HG03571 (cell line): ENCODE results near the gene COL20A1.
"Not testable (repeated sequence)": the region's sequence is repeated elsewhere in the genome, so short reads cannot be mapped to it uniquely, and the experiment has no call there.

Source experiments
- ATAC-seq: cut with Tn5 transposase; IDR thresholded peaks from one replicate; pipeline ENCODE4 v1.9.1; 2021; ENCODE audit not compliant: unreplicated experiment

The COL20A1 gene

DNA sequence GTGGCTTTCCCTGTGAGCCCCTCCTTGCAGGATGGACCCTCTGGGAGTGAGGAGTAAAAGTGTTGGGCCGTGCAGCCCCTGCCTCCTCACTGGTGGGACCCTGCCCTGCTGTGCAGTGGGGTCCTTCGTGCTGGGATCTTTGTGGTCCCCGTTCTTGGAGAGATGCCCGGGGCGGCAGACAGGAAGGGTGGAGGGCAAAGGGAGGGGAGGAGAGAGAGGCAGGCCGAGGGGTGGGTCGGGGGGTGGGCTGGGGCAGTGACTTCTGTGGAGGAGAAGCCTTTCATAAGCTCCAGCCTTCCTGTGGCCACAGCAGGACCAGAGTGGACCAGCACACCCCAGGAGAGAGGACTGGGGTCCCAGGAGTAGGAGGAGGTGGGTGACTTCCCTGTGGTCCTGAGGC lies at the start of gene COL20A1:
Gene COL20A1, plus strand, starts transcription at position 283 of the 400 bp plus-strand sequence. CDS start 1,922 bp downstream, outside the sequence.
- no peak for ATAC-seq

GRCh38 chr20:63243604-63244247 lies 49.3 kb upstream of the COL20A1 start:
- ATAC-seq = no peak

- ATAC-seq = no peak
These were observed 48.5 kb upstream of the COL20A1 start for GRCh38 chr20:63244468-63244867.

DNA sequence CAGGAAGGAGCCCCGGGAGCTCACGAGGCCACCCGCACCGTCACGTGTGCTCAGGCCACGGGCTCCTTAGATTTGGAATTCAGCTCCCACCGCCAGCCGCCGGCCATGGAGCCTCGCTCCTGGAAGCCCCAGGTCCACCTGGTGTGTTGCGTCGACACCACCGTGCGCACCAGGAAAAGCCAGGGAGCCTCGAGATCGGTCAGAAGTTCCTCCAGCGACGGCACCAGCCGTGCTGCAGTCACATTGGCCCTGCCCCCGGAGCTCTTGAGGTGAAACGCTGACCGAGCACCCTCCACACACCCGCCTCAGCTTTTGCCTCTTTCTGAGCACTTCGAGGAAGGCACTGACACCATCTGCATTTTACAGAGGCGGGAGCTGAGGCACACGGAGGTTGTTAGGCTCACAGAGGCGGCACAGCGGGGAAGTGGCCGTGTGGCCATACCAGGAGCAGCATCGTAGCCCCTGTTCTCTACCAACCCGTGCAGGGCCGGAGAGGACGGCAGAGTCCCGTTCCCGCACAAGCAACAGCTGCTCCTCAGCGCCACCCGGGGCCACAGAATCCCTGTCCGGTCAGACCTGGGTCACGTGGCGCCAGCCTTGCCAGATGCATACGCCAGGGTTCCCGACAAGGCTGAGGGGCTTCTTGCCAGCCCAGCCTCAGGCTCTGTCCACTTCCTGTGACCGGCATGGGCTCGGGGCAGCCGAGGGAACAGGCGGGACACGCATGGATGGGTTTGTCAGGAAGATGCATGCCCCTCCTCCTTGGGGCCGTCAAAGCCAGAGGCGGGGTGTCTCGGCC lies 46.3 kb upstream of the COL20A1 start:
- no peak for ATAC-seq

DNA sequence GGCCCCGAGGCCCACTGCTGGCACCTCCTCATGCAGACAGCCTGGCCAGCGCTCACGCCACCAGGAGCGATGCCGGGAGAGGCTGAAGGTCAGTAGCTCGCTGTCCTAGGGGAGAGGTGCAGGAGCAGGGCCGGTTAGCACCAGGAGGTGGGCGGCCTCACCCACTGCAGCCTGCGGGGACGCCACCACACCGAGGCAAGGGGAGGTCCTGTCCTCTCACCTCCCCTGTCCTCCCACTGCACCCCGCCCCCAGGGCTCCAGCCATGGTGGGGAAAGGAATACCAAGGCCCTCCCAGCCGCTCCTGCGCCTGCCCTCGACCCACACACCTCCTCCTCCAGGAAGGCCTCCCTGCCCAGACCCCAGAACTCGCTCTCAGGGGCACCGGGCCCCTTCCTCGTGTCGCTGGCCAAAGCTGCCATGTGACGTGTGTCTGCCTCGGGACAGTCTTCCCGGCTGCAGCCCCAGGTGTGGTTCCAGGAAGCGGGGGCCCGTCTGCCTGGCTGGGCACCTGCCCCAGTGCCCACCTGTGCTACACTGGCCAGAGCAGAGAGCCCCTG lies 45.2 kb upstream of the COL20A1 start:
- ATAC-seq = no peak

- ATAC-seq = no peak
These were observed 44.0 kb upstream of the COL20A1 start for GRCh38 chr20:63248835-63249591.

DNA sequence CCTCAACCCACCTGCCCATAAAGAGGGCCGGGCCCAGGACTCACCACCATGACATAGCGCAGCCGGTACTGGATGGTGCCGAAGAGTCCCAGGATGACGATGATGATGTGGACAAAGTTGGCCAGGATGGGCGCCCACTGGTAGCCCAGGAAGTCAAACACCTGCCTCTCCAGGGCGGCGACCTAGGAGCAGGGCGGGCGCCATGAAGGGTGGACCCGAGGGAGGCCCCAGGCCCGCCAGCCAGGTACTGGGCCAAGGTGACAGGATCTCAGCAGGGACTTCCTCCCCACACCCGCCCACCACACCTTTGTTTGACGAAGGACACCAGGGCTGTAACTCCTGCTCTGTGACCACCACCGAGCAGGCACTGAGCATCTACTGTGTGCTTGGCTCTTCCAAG lies 43.1 kb upstream of the COL20A1 start:
- no peak for ATAC-seq

DNA sequence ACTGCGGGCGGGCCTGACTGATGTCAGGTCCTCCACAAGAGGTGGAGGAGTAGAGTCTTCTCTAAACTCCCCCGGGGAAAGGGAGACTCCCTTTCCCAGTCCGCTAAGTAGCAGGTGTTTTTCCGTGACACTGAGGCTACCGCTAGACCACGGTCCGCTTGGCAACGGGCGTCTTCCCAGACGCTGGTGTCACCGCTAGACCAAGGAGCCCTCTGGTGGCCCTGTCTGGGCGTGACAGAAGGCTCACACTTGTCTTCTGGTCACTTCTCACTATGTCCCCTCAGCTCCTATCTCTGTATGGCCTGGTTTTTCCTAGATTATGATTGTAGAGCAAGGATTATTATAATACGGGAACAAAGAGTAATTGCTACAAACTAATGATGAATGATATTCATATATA lies 41.6 kb upstream of the COL20A1 start:
- ATAC-seq = not testable (repeated sequence)

GRCh38 chr20:63252284-63252711 lies 40.7 kb upstream of the COL20A1 start:
- no peak for ATAC-seq

- no peak for ATAC-seq
These were observed 39.9 kb upstream of the COL20A1 start for GRCh38 chr20:63253065-63253437.

DNA sequence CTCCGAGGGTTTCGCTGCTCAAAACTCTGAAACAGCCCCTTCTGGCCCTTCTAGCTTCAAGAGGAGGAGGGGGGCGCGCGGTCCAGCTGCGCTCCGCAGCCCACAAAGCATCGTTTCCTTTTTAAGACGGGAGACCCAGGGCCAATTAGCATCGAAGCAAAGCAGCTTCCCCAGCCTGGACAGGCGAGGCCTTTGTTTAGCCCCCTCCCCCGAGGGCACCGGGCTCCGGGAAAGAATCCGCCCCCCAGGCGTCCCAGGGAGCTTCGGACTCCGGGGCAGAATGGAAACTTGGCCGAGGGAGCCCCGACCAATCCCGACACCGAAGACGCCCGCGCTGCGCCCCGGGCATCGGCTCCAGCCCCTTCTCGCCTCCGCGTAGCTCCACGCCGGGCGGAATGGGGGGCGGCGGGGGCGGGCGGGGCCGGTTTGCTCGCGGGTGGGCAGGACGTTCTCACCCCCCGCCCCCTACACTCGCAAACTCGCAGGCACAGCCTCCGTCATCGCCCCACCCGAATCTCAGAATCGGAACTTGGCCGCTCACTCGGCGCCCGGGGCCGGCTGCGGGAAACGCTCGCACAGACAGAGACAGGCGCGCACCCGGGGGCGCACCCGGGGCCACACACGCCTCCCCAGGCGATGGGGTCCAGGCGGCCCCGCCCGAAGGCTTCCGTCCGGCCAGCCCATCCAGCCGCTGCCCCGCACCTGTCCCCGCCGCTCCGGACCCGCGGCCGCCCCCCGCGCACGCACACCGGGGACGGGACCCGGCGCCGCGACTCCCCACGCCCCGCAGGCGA lies 39.4 kb upstream of the COL20A1 start:
- no peak for ATAC-seq

- ATAC-seq = no peak
These were observed 38.8 kb upstream of the COL20A1 start, which contains the start of gene NKAIN4 for GRCh38 chr20:63254232-63254605. Gene NKAIN4, minus strand, starts transcription at chr20:63254463. Its CDS starts 13 bp downstream, at chr20:63254450.

DNA sequence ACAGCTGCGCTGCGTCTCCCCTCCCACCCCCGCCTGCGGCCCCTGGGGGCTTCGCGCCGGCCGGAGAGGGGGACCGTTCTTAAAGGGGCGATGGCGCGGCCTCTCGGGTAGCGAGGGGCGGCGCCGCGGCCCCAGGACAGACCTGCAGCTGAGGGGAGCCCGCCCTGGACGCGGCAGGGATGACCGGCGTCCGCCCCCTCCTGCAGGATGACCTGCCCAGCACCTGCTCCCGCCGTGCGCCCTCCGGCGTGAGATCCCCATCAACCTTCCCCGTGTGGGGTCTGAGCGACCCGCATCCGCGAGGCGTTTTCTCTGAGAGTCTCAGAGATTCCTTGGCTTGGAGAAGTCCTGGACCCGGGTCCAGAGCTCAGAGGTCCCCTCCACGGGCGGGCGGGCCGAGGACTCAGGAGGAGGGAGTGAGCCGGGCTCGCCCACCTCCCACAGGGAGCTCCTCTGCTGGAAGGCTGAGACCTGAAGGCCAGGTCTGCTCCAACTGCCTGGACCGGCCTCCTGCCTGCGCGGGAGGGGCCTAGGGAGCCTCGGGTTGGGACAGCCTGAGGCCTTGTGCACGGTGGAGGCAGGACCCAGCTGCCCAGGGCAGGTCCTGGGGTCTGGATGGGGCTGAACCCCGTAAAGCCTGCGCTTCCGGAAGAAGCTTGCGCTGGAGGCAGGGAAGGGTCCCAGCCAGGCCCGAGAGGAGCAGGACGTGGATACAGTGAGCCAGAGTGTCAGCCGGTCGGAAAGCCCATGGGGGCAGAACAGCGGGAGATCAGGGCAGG lies 38.2 kb upstream of the COL20A1 start:
- ATAC-seq = no peak

DNA sequence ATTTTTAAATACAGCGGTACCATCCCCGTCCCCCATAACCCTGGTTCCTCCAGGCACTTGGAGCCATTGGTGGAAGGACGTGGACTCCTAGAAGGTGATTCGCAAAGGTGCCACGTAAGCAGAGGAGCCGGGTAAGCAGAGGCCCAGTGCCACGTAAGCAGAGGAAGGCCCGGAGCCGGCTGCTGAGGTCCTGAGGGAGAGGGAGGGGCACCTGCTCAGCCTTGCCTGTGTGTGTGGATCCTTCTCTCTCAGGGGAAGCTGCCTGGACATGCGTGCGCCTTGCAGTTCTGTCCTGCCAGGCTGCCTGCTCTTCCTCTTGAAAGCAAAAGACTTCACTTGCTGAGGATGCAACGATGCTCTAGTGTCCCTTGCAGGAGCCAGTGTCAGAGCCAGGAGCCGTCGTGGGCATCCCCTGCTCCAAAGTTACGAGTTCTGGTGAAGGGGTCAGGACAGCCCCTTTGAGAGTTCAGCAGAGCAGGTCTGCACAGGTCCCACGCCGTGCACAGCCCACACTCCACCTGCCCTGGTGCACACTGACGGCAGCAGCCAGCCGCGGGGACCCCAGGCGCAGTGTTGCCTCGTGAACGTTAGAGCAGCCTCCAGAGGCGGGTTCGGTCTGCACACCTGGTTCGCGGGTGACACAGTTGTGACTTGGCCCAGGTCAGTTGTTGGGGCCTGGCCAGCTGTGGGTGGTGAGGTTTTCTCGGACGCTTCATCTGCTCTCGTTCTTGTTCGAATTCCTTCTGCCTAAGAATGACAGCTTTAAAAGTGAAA lies 36.9 kb upstream of the COL20A1 start:
- no peak for ATAC-seq

DNA sequence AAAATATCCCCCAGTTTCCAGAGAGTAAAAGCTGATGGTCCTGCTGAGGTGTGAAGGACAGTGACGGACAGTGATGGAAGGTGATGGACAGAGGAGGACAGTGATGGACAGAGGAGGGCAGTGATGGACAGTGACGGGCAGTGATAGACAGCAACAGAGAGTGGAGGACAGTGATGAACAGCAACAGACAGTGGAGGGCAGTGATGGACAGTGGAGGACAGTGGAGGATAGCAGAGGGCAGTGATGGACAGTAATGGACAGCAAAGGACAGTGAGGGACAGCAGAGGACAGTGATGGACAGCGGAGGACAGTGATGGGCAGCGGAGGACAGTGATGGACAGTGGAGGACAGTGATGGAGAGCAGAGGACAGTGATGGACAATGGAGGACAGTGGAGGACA lies 36.0 kb upstream of the COL20A1 start:
- no peak for ATAC-seq

GRCh38 chr20:63257629-63258028 lies 35.4 kb upstream of the COL20A1 start:
- ATAC-seq = no peak

DNA sequence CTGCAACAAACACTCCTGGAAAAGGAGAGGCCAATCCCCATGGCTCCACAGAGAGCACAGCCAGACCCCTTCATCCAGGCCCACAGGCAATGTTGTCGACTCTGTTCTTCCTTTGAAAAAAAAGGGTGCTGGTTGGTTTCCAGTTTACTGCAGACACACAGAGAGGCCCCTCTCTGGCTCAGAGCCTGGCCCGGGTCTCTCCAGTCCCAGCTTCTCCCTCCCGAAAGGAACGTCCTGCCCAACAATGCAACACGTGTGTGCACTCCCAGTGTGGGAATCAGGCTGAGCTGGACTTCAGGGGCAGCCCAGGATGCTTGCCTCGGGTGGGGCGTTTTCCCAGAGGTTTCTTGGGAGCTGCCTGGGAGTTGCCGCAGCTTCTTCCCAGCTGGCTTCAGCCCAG lies 34.2 kb upstream of the COL20A1 start:
- ATAC-seq = no peak

- ATAC-seq = no peak
These were observed 33.1 kb upstream of the COL20A1 start for GRCh38 chr20:63259734-63260460.
